Measurements from ENCODE around the gene AGAP1. TPM values are rescaled to one million over a fixed set of nuclear protein-coding genes. Genes with fewer than 3 reads are reported as not detected.
A peak's percentile ranks its signal among the peaks of the same experiment; 100 is the strongest.

Gene AGAP1
- total RNA-seq, 1 donor from 2014 or later, result 20.4 TPM

DNA sequence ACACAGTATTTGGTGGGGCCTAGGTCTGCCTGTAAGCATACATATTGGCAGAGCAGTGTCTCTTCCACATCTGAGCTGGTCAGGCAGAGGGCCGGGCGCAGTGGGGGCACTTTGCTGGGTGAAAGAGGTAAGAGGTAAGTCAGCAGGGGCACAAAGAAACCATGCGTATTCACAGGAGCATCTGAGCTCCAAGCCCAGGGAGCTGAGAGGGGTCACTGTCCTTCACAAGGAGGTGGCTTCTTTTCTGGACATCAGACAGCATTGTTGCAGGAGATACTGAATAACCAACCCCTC lies 201.7 kb downstream of the AGAP1 start:
- Histone ChIP-seq H3F3A (ENCODE audit: low read depth) (no peaks in the 10 kb centered on the region), H3K27me3 (no peaks in the 10 kb centered on the region), H3K36me3 (no peaks in the 10 kb centered on the region), H3K9ac (peak overlapping the region; percentile 27), H3K9me3 (ENCODE audit: low read depth) (no peaks in the 10 kb centered on the region), H3K4me3 (no peak overlapping the region), H3K27ac (no peak overlapping the region), H3K79me2 (ENCODE audit: low read depth) (peaks cover 98% of the 10 kb centered on the region), H3K4me1 (peaks cover 20% of the 10 kb centered on the region), H2AFZ (replicated peaks) (no peak overlapping the region), H3K4me2 (no peak overlapping the region), H4K20me1 (ENCODE audit: low read depth) (peaks cover 68% of the 10 kb centered on the region)
- Mint-ChIP-seq H3K4me1 (peaks cover 50% of the 10 kb centered on the region), H3K27ac (peak overlapping the region; percentile 88), H3K4me3 (peak overlapping the region; percentile 38), H3K9me3 (peaks cover 25% of the 10 kb centered on the region), H3K36me3 (peaks cover 19% of the 10 kb centered on the region), H3K27me3 (ENCODE audit: insufficient read depth, low read depth) (no peaks in the 10 kb centered on the region)
- TF ChIP-seq CTCF (IDR thresholded peaks at IDR 0.05) (no peak), EZH2 (IDR thresholded peaks at IDR 0.05) (no peak), EZH2phosphoT487 (IDR thresholded peaks at IDR 0.05) (no peak)
- no peak for DNase-seq (ENCODE audit: low spot score)

GRCh38 chr2:235697041-235697440 lies 203.2 kb downstream of the AGAP1 start:
- H3K79me2 ChIP-seq (ENCODE audit: low read depth), result peaks cover 98% of the 10 kb centered on the region
- H3K9me3 Mint-ChIP-seq, result peaks cover 25% of the 10 kb centered on the region
- no peak overlapping the region for H3K4me3 Mint-ChIP-seq
- no peak for DNase-seq (ENCODE audit: low spot score)
- no peak for TF ChIP-seq CTCF (IDR thresholded peaks at IDR 0.05)
- no peak for TF ChIP-seq EZH2phosphoT487 (IDR thresholded peaks at IDR 0.05)
- TF ChIP-seq EZH2 (IDR thresholded peaks at IDR 0.05), result no peak
- H3K27ac ChIP-seq, result no peak overlapping the region
- no peak overlapping the region for H3K4me2 ChIP-seq
- H3K4me3 ChIP-seq, result no peak overlapping the region
- peaks cover 66% of the 10 kb centered on the region for H4K20me1 ChIP-seq (ENCODE audit: low read depth)
- no peaks in the 10 kb centered on the region for H3K36me3 ChIP-seq
- H3K4me1 Mint-ChIP-seq, result peaks cover 39% of the 10 kb centered on the region
- H3K9ac ChIP-seq, result no peak overlapping the region
- peaks cover 19% of the 10 kb centered on the region for H3K36me3 Mint-ChIP-seq
- no peak overlapping the region for H3K27ac Mint-ChIP-seq
- H3K9me3 ChIP-seq (ENCODE audit: low read depth), result no peaks in the 10 kb centered on the region
- no peaks in the 10 kb centered on the region for H3F3A ChIP-seq (ENCODE audit: low read depth)
- no peaks in the 10 kb centered on the region for H3K27me3 Mint-ChIP-seq (ENCODE audit: insufficient read depth, low read depth)
- H3K4me1 ChIP-seq, result peaks cover 11% of the 10 kb centered on the region
- H2AFZ ChIP-seq (replicated peaks), result no peak overlapping the region
- no peaks in the 10 kb centered on the region for H3K27me3 ChIP-seq

GRCh38 chr2:235698028-235698427 lies 204.2 kb downstream of the AGAP1 start:
- no peaks in the 10 kb centered on the region for H3K9me3 ChIP-seq (ENCODE audit: low read depth)
- Mint-ChIP-seq H3K36me3 (peaks cover 19% of the 10 kb centered on the region), H3K4me3 (no peak overlapping the region), H3K27ac (no peak overlapping the region), H3K27me3 (ENCODE audit: insufficient read depth, low read depth) (no peaks in the 10 kb centered on the region), H3K9me3 (peaks cover 25% of the 10 kb centered on the region), H3K4me1 (peaks cover 37% of the 10 kb centered on the region)
- no peak for DNase-seq (ENCODE audit: low spot score)
- no peak overlapping the region for H3K4me2 ChIP-seq
- no peaks in the 10 kb centered on the region for H3K36me3 ChIP-seq
- peaks cover 66% of the 10 kb centered on the region for H4K20me1 ChIP-seq (ENCODE audit: low read depth)
- no peaks in the 10 kb centered on the region for H3F3A ChIP-seq (ENCODE audit: low read depth)
- H3K27ac ChIP-seq, result no peak overlapping the region
- no peak overlapping the region for H3K4me3 ChIP-seq
- peaks cover 97% of the 10 kb centered on the region for H3K79me2 ChIP-seq (ENCODE audit: low read depth)
- H3K9ac ChIP-seq, result no peak overlapping the region
- peaks cover 6% of the 10 kb centered on the region for H3K4me1 ChIP-seq
- H3K27me3 ChIP-seq, result no peaks in the 10 kb centered on the region
- TF ChIP-seq CTCF (IDR thresholded peaks at IDR 0.05) (no peak), EZH2 (IDR thresholded peaks at IDR 0.05) (no peak), EZH2phosphoT487 (IDR thresholded peaks at IDR 0.05) (no peak)
- no peak overlapping the region for H2AFZ ChIP-seq (replicated peaks)

All from neural progenitor cell (in vitro differentiated cells).